GM15510 (cell line): Measurements from ENCODE around the gene NECAB2.

Experiments
- POLR2A ChIP-seq: IDR thresholded peaks from 3 replicates; pipeline ENCODE4 v1.6.1; 2011; ENCODE audit warnings: borderline replicate concordance; ENCODE audit not compliant: insufficient read length; ENCODE audit errors: extremely low read depth

NECAB2 gene

DNA sequence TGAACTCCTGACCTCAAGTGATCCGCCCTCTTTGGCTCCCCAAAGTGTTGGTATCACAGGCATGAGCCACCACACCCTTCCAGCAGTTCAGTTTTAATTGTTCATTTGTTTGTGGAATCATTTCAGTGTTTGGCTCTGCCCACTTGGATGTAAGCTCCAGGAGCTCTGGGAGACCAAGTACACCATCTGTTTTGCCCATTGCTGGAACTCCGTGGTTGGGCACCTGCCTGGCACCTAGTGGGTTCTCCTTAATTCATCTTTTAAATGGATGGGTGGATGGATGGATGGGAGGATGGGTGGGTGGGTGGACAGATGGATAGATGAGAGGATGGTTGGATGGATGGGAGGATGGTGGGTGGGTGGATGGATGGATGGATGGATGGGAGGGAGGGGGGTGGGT, 953 bp upstream of the NECAB2 start:
- TF ChIP-seq POLR2A: no peak

DNA sequence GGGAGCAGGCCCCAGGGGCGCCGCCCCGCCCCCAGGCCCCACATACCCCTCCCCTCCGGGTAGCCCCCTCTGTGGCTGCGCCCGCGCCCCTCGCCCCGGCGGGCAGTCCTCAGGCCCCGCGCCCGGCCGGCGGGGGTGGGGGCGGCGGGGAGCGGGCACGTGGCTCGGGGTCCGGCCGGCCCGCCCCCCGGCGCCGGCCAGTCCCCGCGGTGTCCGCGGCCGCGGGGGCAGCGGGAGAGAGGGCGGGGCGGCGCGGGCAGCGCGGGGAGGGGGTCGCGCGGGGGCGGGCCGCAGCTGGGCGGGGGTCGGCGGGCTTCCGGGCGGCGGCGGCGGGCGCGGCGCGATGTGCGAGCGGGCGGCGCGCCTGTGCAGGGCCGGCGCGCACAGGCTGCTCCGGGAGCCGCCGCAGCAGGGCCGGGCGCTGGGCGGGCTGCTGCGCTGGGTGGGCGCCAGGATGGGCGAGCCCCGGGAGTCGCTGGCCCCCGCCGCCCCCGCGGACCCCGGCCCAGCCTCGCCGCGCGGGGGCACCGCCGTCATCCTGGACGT, 335 bp downstream of the NECAB2 start:
- TF ChIP-seq POLR2A: no peak

DNA sequence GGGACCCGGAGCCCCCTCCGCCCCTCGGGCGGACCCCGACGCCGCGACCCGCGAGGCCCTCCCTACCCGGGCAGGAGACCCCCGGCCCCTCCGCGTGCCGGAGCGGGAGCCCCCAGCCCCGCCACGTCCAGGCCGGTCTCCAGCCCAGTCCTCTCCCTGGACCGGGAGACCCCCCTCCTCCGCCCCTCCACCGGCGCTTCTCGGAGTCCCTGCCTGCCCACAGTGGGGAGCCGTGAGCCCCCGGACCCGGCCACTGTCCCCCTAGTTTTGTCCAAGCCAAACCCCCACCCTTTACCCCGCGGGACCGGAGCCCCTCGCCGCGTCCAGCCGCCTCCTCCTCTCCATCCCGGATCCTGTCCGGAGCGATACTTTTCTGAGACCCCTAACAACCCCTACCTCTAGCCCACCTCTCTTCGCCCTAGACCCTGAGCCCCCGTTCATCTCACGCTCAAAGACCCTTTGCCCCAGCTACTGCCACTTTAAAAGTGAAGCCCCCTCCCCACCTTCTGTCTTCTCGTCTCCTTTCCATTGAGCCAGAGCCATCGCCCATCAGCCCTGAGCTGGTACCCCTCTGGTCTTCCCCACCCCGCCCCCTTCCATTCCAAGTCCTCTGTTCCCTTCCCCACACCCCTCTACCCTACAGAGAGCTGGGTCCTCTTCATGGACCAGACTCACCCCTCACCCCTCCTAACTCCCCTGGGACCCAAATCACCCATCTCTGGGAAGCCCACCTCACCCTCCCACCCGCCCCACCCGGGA, 1.0 kb downstream of the NECAB2 start:
- no peak for TF ChIP-seq POLR2A

DNA sequence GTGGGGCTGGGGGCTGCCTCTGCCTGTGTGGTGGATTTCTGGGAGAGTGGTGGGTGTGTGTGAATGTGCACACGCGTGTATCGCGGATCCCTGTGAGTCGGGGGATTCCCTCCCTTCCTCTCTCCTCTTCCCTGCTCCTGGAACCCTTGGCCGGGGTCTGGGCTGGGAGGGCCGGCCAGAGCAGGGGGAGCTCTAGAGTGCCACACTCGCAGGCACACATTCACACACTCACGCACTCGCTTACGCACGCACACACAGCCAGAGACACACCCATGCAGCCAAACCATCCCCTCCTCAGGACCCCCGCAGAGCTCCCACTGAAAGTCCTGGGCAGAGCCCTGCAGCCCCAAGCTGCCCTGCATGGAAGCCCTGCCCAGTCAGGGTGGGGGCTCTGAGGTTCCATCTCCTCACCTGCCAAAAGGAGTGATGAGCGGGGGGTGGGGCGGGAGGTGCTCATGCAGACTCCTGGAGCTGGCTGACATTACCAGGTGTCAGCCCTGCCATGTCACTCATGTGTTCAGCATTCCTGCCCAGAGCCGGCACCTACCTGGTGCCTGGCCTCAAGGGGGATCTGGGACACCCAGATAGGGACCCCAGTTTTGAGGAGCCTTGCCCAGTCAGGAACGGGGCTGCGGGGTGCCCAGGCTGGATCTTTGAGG, 1.9 kb downstream of the NECAB2 start:
- no peak for TF ChIP-seq POLR2A

- no peak for TF ChIP-seq POLR2A
Observed at GRCh38 chr16:83970430-83970815, 2.4 kb downstream of the NECAB2 start.

DNA sequence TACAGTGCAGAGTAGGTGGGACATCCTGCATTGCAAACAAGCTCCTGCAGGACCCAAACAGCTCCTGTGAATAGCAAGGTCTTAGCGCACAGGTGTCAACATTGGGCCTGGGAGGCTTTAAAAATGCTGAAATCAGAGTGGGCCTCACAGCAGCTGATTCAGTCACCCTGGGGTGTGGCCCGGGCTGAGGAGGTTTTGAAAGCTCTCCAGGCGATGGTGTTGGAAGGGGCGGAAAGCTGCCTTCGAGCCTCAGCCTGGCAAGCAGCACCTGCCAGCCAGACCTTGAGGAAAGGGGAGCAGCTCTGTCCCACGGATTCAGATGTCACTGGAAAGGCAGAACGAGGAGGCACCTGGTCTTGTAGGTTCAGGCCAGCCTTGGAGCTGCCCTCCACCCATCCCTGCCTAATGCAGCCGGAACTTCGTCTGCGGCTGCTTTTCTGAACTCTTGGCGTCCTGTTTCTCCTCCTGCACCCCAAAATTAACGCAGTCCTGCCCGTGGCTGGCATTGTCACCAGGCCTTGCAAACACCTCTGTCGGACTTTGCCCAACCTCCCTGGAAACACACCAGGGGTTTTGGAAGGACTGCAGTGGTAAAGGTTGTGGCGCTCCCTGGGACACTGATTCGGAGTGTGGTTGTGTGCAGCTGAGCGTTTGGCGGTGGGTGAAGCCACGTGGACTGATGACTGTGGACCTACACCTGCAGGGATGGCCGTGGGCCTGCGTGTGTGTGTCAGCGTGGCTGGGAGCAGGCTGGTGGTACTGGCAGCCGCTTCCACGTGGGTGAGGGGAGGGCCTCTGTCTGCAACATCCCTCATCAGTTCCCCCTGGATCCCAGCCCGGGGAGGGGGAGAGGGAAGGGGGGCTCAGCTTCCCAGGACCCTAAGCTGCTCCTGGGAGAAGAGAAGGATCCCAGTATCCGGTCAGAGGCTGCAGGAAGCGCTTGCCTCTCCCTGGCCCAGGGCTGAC, 3.4 kb downstream of the NECAB2 start:
- TF ChIP-seq POLR2A: no peak

DNA sequence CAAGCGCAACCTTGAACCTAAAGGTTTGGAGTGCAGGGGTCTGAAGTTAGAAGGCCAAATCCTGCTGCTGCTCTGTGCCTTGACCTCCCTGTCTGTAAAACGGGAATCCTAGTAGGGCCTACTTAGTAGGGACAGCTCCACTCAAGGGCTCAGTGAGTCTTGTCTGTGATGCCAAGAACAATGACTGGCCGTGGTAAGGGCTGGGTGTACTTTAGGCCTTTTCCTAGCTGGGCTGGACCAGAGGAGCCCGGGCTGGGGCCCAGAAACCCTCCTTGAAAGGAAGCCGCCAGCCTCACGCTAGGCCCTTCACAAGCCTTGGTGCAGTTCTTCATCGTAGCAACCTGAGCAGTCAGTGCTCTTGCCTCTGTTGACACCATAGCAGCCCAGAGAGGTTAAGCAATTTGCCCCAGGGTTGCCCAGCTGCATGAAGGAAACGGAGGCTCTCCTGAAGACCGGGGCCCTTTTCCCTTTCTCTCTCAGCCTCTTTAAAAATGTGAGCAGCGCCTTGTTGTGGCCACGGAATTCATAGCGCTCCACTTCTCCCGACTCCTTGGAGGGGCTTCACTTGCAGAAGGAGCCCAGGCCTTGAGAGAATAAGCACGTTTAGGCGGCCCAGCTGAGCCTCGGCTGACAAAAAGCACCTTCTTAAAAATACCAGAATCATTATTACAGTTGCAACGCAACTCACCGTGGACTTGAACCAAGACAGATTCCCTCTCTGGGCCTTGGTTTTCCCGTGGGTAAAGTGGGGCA, 4.4 kb downstream of the NECAB2 start:
- TF ChIP-seq POLR2A: no peak

- no peak for TF ChIP-seq POLR2A
Observed at GRCh38 chr16:83973077-83973476, 5.0 kb downstream of the NECAB2 start.

DNA sequence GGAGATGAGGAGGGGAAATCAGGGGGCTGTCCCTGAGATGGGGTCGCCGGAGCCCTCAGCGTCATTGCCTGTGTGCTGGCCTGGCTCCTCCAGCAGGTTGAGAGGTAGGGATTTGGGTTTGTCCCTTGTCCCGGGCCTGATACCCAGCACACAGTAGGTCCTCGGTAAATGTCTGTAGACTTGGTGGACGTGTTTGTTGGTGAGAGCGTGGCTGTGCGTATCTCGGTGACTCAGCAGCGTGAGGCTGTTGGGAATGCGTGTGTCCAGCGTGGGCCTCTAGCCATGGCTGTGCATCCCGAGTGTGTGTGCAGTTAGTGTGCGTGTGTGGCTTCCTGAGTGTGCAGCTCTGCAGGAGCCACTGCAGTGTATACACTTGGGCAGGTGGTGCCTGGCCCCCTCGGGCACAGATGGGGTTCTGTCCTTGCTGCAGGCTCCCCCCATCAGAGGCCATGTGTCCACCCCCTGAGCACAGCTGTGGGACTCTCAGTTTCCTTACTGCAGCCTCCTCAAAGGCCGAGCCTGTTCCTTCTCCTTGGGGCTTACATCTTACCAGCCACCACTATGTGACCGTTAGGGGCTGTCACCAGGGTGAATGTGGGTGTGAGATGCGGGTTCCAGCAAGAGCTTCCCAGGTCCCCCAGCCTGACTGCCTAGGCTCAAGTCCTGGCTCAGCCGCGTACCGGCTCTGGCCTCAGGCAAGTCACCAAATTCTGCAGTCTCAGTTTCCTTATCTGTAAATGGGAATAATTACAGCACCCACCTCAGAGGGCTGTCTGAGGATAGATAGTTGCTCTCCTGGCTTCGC, 5.7 kb downstream of the NECAB2 start:
- TF ChIP-seq POLR2A: no peak

GRCh38 chr16:83974475-83974874, 6.4 kb downstream of the NECAB2 start:
- no peak for TF ChIP-seq POLR2A

- TF ChIP-seq POLR2A: no peak
Observed at GRCh38 chr16:83975590-83976260, 7.7 kb downstream of the NECAB2 start.

DNA sequence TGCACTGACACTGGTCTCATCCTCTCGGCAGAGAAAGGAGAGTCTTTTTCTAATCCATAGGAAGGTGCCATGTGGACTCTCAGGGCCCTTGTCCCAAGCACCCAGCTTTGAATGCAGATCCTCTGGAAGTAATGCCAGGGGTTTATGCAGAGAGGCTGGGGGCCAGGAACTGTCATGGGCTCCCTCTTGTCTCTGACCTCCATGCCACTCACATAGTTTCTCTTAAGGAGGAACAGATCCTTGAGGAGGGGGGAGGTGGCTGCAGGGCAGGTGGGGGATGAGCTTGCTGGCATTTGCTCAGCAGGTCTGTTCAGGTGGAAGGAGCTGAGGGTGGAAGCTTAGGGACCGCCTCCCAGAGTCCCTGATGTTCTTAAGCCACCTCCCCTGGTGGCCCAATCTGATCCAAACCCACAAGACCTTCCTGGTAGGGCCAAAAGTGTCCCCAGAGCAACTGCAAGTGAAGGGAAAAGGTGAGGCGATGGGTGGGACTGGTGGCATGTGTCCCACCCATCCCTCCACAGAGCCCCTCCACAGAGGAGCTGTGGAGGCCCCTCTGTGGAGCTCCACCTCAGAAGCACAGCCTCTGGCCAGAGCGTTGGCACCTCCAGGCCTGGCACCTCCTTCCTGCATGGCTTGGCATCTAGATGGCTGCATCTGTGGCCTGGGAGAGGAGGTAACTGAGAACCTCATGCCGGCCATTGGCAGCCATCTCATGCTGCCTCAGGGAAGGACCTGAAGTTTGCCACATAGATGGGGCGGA, 9.2 kb downstream of the NECAB2 start:
- no peak for TF ChIP-seq POLR2A
